ENCODE measurements around the gene BICRAL. TPM values are rescaled to one million over a fixed set of nuclear protein-coding genes. Genes with fewer than 3 reads are reported as not detected.

BICRAL gene
- total RNA-seq, 1 donor from 2014 or later: 19.2 TPM

GRCh38 chr6:42761287-42762067, 20.4 kb upstream of the BICRAL start:
- Histone ChIP-seq H3K27ac (no peak overlapping the region), H3K36me3 (no peaks in the 10 kb centered on the region), H3K27me3 (no peaks in the 10 kb centered on the region), H3K9me3 (no peaks in the 10 kb centered on the region), H3K4me1 (no peaks in the 10 kb centered on the region), H3K4me3 (no peak overlapping the region)
- no peak for DNase-seq (ENCODE audit: extremely low spot score in 2 of 2)
- TF ChIP-seq POLR2A (IDR thresholded peaks at IDR 0.05) (no peak), CTCF (IDR thresholded peaks at IDR 0.05) (no peak), POLR2AphosphoS5 (IDR thresholded peaks at IDR 0.05; ENCODE audit: insufficient read depth in 1 of 2, low read depth in 1 of 2) (no peak)
- intact Hi-C loops (cut with DNase I): loop anchor here (10.0 kb wide), 1 partner anchor 63 kb away; no protein-coding TSS in a partner anchor

GRCh38 chr6:42762426-42762859, 19.4 kb upstream of the BICRAL start:
- DNase-seq (ENCODE audit: extremely low spot score in 2 of 2): no peak
- TF ChIP-seq CTCF (IDR thresholded peaks at IDR 0.05): no peak
- no peak for TF ChIP-seq POLR2AphosphoS5 (IDR thresholded peaks at IDR 0.05; ENCODE audit: insufficient read depth in 1 of 2, low read depth in 1 of 2)
- TF ChIP-seq POLR2A (IDR thresholded peaks at IDR 0.05): no peak
- intact Hi-C loops (cut with DNase I): loop anchor here (10.0 kb wide), 1 partner anchor 62 kb away; no protein-coding TSS in a partner anchor
- no peaks in the 10 kb centered on the region for H3K9me3 ChIP-seq
- no peak overlapping the region for H3K27ac ChIP-seq
- H3K4me1 ChIP-seq: no peaks in the 10 kb centered on the region
- H3K36me3 ChIP-seq: no peaks in the 10 kb centered on the region
- H3K27me3 ChIP-seq: no peaks in the 10 kb centered on the region
- no peak overlapping the region for H3K4me3 ChIP-seq

- no peak for DNase-seq (ENCODE audit: extremely low spot score in 2 of 2)
- intact Hi-C loops (cut with DNase I): loop anchor here (10.0 kb wide), 1 partner anchor 62 kb away; no protein-coding TSS in a partner anchor
Measured at GRCh38 chr6:42762950-42763349, 18.9 kb upstream of the BICRAL start.

GRCh38 chr6:42764911-42765648, 16.8 kb upstream of the BICRAL start:
- intact Hi-C loops (cut with DNase I): loop anchor here (10.0 kb wide), 1 partner anchor 60 kb away; no protein-coding TSS in a partner anchor
- DNase-seq (ENCODE audit: extremely low spot score in 2 of 2): no peak
- H3K4me1 ChIP-seq: no peaks in the 10 kb centered on the region
- no peaks in the 10 kb centered on the region for H3K36me3 ChIP-seq
- no peaks in the 10 kb centered on the region for H3K27me3 ChIP-seq
- H3K27ac ChIP-seq: no peak overlapping the region
- no peak overlapping the region for H3K4me3 ChIP-seq
- no peak for TF ChIP-seq POLR2A (IDR thresholded peaks at IDR 0.05)
- TF ChIP-seq CTCF (IDR thresholded peaks at IDR 0.05): no peak
- no peak for TF ChIP-seq POLR2AphosphoS5 (IDR thresholded peaks at IDR 0.05; ENCODE audit: insufficient read depth in 1 of 2, low read depth in 1 of 2)
- no peaks in the 10 kb centered on the region for H3K9me3 ChIP-seq

More at GRCh38 chr6:42762950-42763349, 18.9 kb upstream of the BICRAL start:
- Histone ChIP-seq H3K27me3 (no peaks in the 10 kb centered on the region), H3K27ac (no peak overlapping the region), H3K36me3 (no peaks in the 10 kb centered on the region), H3K9me3 (no peaks in the 10 kb centered on the region), H3K4me3 (no peak overlapping the region), H3K4me1 (no peaks in the 10 kb centered on the region)
- TF ChIP-seq CTCF (IDR thresholded peaks at IDR 0.05) (no peak), POLR2AphosphoS5 (IDR thresholded peaks at IDR 0.05; ENCODE audit: insufficient read depth in 1 of 2, low read depth in 1 of 2) (no peak), POLR2A (IDR thresholded peaks at IDR 0.05) (no peak)

All from vagina (tissue), 2 donors.